Measurements from ENCODE around the gene TNK2. TPM values are rescaled to one million over a fixed set of nuclear protein-coding genes. Genes with fewer than 3 reads are reported as not detected.
A peak's percentile ranks its signal among the peaks of the same experiment; 100 is the strongest.

TNK2 gene
- total and polyA plus RNA-seq, 2 of the 8 experiments (the other 6 are each of a cell fraction or from before 2014, with no cell fraction given): 10.4 to 33.9 TPM

DNA sequence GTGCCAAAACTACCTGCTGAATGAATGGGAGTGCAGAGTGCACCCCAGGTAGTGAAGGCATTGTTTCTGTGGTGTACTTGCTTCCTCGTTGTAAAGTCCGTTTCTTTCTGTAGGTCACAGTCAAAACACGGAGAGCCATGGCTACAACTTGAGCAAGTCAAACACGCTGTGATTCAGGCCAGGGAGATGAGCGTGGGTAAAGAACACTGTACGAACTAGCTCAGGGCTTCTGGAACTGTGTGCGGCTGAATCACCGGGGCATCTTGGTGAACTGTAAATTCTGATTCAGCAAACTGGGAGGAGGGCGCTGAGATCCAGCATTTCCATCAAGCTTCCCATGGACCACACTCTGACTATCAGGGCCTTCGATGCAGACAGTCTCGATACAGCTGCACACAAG is 5.0 kb upstream of the TNK2 start:
- H3K14ac ChIP-seq (ENCODE audit: insufficient read length): no peak overlapping the region
- no peak for FAIRE-seq
- peaks cover 7 to 13% (median 11%) of the 10 kb centered on the region in 4 experiments for H3K4me1 ChIP-seq (replicated peaks in 1 of 4; ENCODE audit: control insufficient read depth in 3 of 4, insufficient read depth in 4 of 4, low read length in 3 of 4)
- no peaks in the 10 kb centered on the region for H3K36me3 ChIP-seq (ENCODE audit: control insufficient read depth in 2 of 4, insufficient read depth in 4 of 4, low read length in 3 of 4)
- TF ChIP-seq KDM4A (IDR thresholded peaks at IDR 0.05; ENCODE audit: low read depth, low read length, severe bottlenecking) (no peak), EGR1 (IDR thresholded peaks at IDR 0.05; ENCODE audit: borderline replicate concordance, low read depth, low read length) (no peak), NANOG (IDR thresholded peaks at IDR 0.05; ENCODE audit: insufficient read depth, low read depth, low read length, poor library complexity, severe bottlenecking) (no peak), SUZ12 (IDR thresholded peaks at IDR 0.05; ENCODE audit: low read length) (no peak), JUN (IDR thresholded peaks at IDR 0.05; ENCODE audit: low read depth, low read length) (no peak)
- H4K5ac ChIP-seq (ENCODE audit: insufficient read length, low read depth, low read length): no peak overlapping the region
- no peak overlapping the region for H3K4ac ChIP-seq (replicated peaks; ENCODE audit: insufficient read length, low read depth, low read length)
- H3K23me2 ChIP-seq (ENCODE audit: low read depth, low read length): peaks cover 8% of the 10 kb centered on the region; the same call in 1 of the 2 replicates
- H3K9me3 ChIP-seq (ENCODE audit: insufficient read depth in 2 of 2, low read depth in 1 of 2, low read length in 1 of 2): no peaks in the 10 kb centered on the region
- H2BK12ac ChIP-seq (ENCODE audit: low read depth, low read length): 0 out of 2 replicates have a peak overlapping the region, but pooled peaks have one; percentile 27
- H3K9ac ChIP-seq (replicated peaks in 1 of 4; ENCODE audit: extremely low read depth in 1 of 4, low read depth in 3 of 4, low read length in 3 of 4): no peak overlapping the region
- H3K27ac ChIP-seq (ENCODE audit: low read depth, low read length): no peak overlapping the region
- H3K4me3 ChIP-seq (ENCODE audit: extremely low read depth in 1 of 4, insufficient read depth in 2 of 4, low read depth in 3 of 4, low read length in 4 of 4): no peak overlapping the region
- H3K56ac ChIP-seq (replicated peaks; ENCODE audit: insufficient read length, low read depth, low read length): no peak overlapping the region
- POLR2A ChIA-PET (ENCODE audit: partially characterized antibody): interaction anchor here (1.2 to 2.9 kb wide), 5 partner anchors 11 to 54 kb away, joined by 4 to 11 read pairs (median 5); no protein-coding TSS in a partner anchor
- peak overlapping the region; percentile 5 for H4K91ac ChIP-seq (replicated peaks; ENCODE audit: insufficient read length, low read length)
- no peaks in the 10 kb centered on the region for H3K79me1 ChIP-seq (ENCODE audit: low read depth, low read length)
- H3K23ac ChIP-seq (ENCODE audit: insufficient read length): no peak overlapping the region
- H2BK5ac ChIP-seq (ENCODE audit: low read depth, low read length): peak overlapping the region; percentile 29; the same call in 1 of the 2 replicates
- no peak overlapping the region for H3K18ac ChIP-seq (ENCODE audit: extremely low read depth, low read length)
- 91% methylated on average over 11 of the region's 11 CpGs; no CpG with 5 or more reads in 1 of the 2 experiments for WGBS, 2 experiments (ENCODE audit: extremely low coverage in 1 of 2, insufficient coverage in 1 of 2, insufficient read length in 1 of 2, insufficient replicate concordance in 2 of 2, low coverage in 1 of 2, low lambda C conversion rate in 2 of 2, missing lambda C conversion rate in 1 of 2)
- H2AK5ac ChIP-seq (ENCODE audit: low read depth, low read length): peak overlapping the region; percentile 97; the same call in 1 of the 2 replicates
- H4K20me1 ChIP-seq (replicated peaks in 1 of 2; ENCODE audit: control insufficient read depth in 1 of 2, insufficient read depth in 2 of 2, low read length in 2 of 2): peaks cover 0 to under 1% of the 10 kb centered on the region in 2 experiments
- no peak overlapping the region for H2BK120ac ChIP-seq (replicated peaks; ENCODE audit: low read depth, low read length)
- DNase-seq (ENCODE audit: low read depth in 1 of 2, low spot score in 2 of 2): no peak
- no peak overlapping the region for H4K8ac ChIP-seq (ENCODE audit: extremely low read depth, insufficient read depth, low read length)
- no peaks in the 10 kb centered on the region for H3K79me2 ChIP-seq (ENCODE audit: control insufficient read depth in 1 of 2, insufficient read depth in 2 of 2, low read length in 2 of 2)
- no peak overlapping the region for H3K4me2 ChIP-seq (ENCODE audit: insufficient read depth in 1 of 2, low read depth in 2 of 2, low read length in 2 of 2)
- H3K27me3 ChIP-seq (replicated peaks in 1 of 4; ENCODE audit: control insufficient read depth in 3 of 4, extremely low read depth in 1 of 4, insufficient read depth in 3 of 4, low read length in 3 of 4): peaks cover 0 to 6% (median 4%) of the 10 kb centered on the region in 4 experiments; a peak in 4 of 7 replicates
- CTCF ChIA-PET (ENCODE audit: partially characterized antibody): interaction anchor here (0.8 to 6.4 kb wide), 8 partner anchors 10 to 61 kb away, joined by 3 to 59 read pairs (median 9); no protein-coding TSS in a partner anchor
- peak overlapping the region; percentile 48; the same call in 1 of the 2 replicates for H2BK15ac ChIP-seq (ENCODE audit: low read length)
- no peak overlapping the region for H2BK20ac ChIP-seq (ENCODE audit: low read length)
- no peak overlapping the region for H2AFZ ChIP-seq (ENCODE audit: low read length)
